GM19043 (cell line): Measurements from ENCODE around the gene FLNB.
"Not testable (repeated sequence)": the region's sequence is repeated elsewhere in the genome, so short reads cannot be mapped to it uniquely, and the experiment has no call there.

Experiments used
- ATAC-seq: cut with Tn5 transposase; IDR thresholded peaks from one replicate; pipeline ENCODE4 v1.9.1; 2021; ENCODE audit warnings: low read depth; ENCODE audit not compliant: unreplicated experiment

Gene FLNB

GRCh38 chr3:58051196-58051595 lies 43.0 kb downstream of the FLNB start:
- ATAC-seq, result no peak

GRCh38 chr3:58051658-58052261 lies 43.5 kb downstream of the FLNB start:
- ATAC-seq, result not testable (repeated sequence)

- no peak for ATAC-seq
Observed at GRCh38 chr3:58052373-58053273, 44.4 kb downstream of the FLNB start.

- ATAC-seq, result no peak
Observed at GRCh38 chr3:58054652-58055051, 46.4 kb downstream of the FLNB start.

GRCh38 chr3:58055314-58055713 lies 47.1 kb downstream of the FLNB start:
- ATAC-seq, result no peak

- not testable (repeated sequence) for ATAC-seq
Observed at GRCh38 chr3:58055891-58056290, 47.7 kb downstream of the FLNB start.

GRCh38 chr3:58058361-58059263 lies 50.4 kb downstream of the FLNB start:
- no peak for ATAC-seq

GRCh38 chr3:58059349-58060321 lies 51.4 kb downstream of the FLNB start:
- ATAC-seq, result no peak

GRCh38 chr3:58062472-58062871 lies 54.2 kb downstream of the FLNB start:
- no peak for ATAC-seq

GRCh38 chr3:58063022-58063815 lies 55.0 kb downstream of the FLNB start:
- ATAC-seq, result no peak

GRCh38 chr3:58064923-58065638 lies 56.9 kb downstream of the FLNB start:
- no peak for ATAC-seq

GRCh38 chr3:58065700-58066167 lies 57.5 kb downstream of the FLNB start:
- ATAC-seq, result no peak

- no peak for ATAC-seq
Observed at GRCh38 chr3:58066842-58067241, 58.6 kb downstream of the FLNB start.

GRCh38 chr3:58068122-58068809 lies 60.0 kb downstream of the FLNB start:
- ATAC-seq, result no peak

GRCh38 chr3:58071480-58071971 lies 63.3 kb downstream of the FLNB start:
- no peak for ATAC-seq

- no peak for ATAC-seq
Observed at GRCh38 chr3:58072052-58072762, 64.0 kb downstream of the FLNB start.

- no peak for ATAC-seq
Observed at GRCh38 chr3:58072763-58073130, 64.5 kb downstream of the FLNB start.
